HepG2 (cell line): Measurements from ENCODE around the gene MTF2. TPM values are rescaled to one million over a fixed set of nuclear protein-coding genes. Genes with fewer than 3 reads are reported as not detected.

Experiments used
- CEBPB ChIP-seq: IDR thresholded peaks from 2 replicates; pipeline ENCODE4 v1.6.1; 2011; ENCODE audit warnings: low read depth, low read length, improper control_type of control experiment, borderline replicate concordance
- DDIT3 ChIP-seq: sonication (generic); formaldehyde crosslinking; IDR thresholded peaks from 2 replicates; pipeline ENCODE4 v1.4.0; 2020; ENCODE audit warnings: mild to moderate bottlenecking, missing genetic modification reagents
- HINFP ChIP-seq: sonication (generic); formaldehyde crosslinking; IDR thresholded peaks from 2 replicates; pipeline ENCODE4 v1.4.0; 2020; ENCODE audit warnings: low read depth, mild to moderate bottlenecking, missing genetic modification reagents
- HNF4G ChIP-seq, 2 experiments: sonication (generic) in 1 of 2; formaldehyde crosslinking in 1 of 2; IDR thresholded peaks; 2 replicates each; pipeline versions ENCODE4 v1.4.0 to v1.6.1; 2011 to 2020; ENCODE audit warnings: borderline replicate concordance in 2 of 2, low read depth in 2 of 2, mild to moderate bottlenecking in 2 of 2, low read length in 1 of 2, missing genetic modification reagents in 1 of 2, moderate library complexity in 1 of 2
- KLF6 ChIP-seq: IDR thresholded peaks from 2 replicates; pipeline ENCODE4 v1.8.0; 2016; ENCODE audit warnings: missing biosample characterization, missing genetic modification reagents
- PHF5A ChIP-seq: IDR thresholded peaks from one replicate; pipeline ENCODE4 v1.6.1; 2018; ENCODE audit warnings: low read depth, missing genetic modification reagents; ENCODE audit not compliant: unreplicated experiment
- TFDP2 ChIP-seq: sonication (generic); formaldehyde crosslinking; IDR thresholded peaks from 2 replicates; pipeline ENCODE4 v1.4.0; 2020; ENCODE audit warnings: missing genetic modification reagents
- ZNF318 ChIP-seq: sonication (generic); formaldehyde crosslinking; IDR thresholded peaks from 2 replicates; pipeline ENCODE4 v1.4.0; 2020; ENCODE audit warnings: mild to moderate bottlenecking, missing genetic modification reagents
- ZSCAN25 ChIP-seq: sonication (generic); formaldehyde crosslinking; IDR thresholded peaks from 2 replicates; pipeline ENCODE4 v1.8.0; 2022; ENCODE audit warnings: mild to moderate bottlenecking, missing genetic modification reagents
- polyA plus RNA-seq, 8 experiments: library from polyadenylated mRNA; depleted of rRNA in 3 of 8; stranded (reverse) in 7 of 8; unstranded in 1 of 8; fragments of >200 nt; fragmentation: Illumina TruSeq in 4 of 8; extraction: Trizol in 4 of 8; gene quantifications; 2 replicates each; pipeline versions ENCODE4 v1.2.1 to v1.2.3, GENCODE V29; 2011 to 2016; ENCODE audit warnings: low read depth in 4 of 8, missing spikeins in 1 of 8, mixed read lengths in 1 of 8; ENCODE audit not compliant: insufficient read depth in 1 of 8
- total RNA-seq, 5 experiments: library from RNA; depleted of rRNA; stranded (reverse); fragments of >200 nt; fragmentation: Illumina TruSeq; extraction: Trizol; gene quantifications; 2 replicates each; pipeline ENCODE4 v1.2.3, GENCODE V29; 2016; ENCODE audit warnings: low read depth in 1 of 5
- TF ChIP-seq, protein P1 (sequence below): sonication (generic); formaldehyde crosslinking; IDR thresholded peaks from 2 replicates; pipeline ENCODE4 v1.4.0; 2020; ENCODE audit warnings: missing genetic modification reagents

The MTF2 gene
- total and polyA plus RNA-seq, 2 of the 13 experiments (the other 11 are each of a cell fraction or from before 2014, with no cell fraction given) = 48.7 to 53.9 TPM

- TF ChIP-seq ZNF318 (CRISPR knock-in tag) (peak; percentile 96; the same call in 1 of the 2 replicates), TFDP2 (CRISPR knock-in tag) (peak; percentile 94), ZSCAN25 (peak; percentile 77; the same call in 1 of the 2 replicates), DDIT3 (CRISPR knock-in tag) (peak; percentile 61; the same call in 1 of the 2 replicates), HINFP (CRISPR knock-in tag) (peak; percentile 96), PHF5A (CRISPR knock-in tag) (peak; percentile 96), CEBPB (no peak), KLF6 (peak; percentile 94), HNF4G (IDR thresholded peaks at IDR 0.05; ENCODE audit: borderline replicate concordance, low read depth, low read length) (peak; percentile 58; the same call in 1 of the 2 replicates), HNF4G (CRISPR knock-in tag; IDR thresholded peaks at IDR 0.05; ENCODE audit: borderline replicate concordance, low read depth) (peak; percentile 75)
- TF ChIP-seq, protein P1, sequence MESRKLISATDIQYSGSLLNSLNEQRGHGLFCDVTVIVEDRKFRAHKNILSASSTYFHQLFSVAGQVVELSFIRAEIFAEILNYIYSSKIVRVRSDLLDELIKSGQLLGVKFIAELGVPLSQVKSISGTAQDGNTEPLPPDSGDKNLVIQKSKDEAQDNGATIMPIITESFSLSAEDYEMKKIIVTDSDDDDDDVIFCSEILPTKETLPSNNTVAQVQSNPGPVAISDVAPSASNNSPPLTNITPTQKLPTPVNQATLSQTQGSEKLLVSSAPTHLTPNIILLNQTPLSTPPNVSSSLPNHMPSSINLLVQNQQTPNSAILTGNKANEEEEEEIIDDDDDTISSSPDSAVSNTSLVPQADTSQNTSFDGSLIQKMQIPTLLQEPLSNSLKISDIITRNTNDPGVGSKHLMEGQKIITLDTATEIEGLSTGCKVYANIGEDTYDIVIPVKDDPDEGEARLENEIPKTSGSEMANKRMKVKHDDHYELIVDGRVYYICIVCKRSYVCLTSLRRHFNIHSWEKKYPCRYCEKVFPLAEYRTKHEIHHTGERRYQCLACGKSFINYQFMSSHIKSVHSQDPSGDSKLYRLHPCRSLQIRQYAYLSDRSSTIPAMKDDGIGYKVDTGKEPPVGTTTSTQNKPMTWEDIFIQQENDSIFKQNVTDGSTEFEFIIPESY (CRISPR knock-in tag) = peak; percentile 91
These were observed at the start of gene MTF2 (continued) for GRCh38 chr1:93078986-93079654.
